Measurements from ENCODE around the gene NMS. TPM values are rescaled to one million over a fixed set of nuclear protein-coding genes. Genes with fewer than 3 reads are reported as not detected.

The NMS gene
- total RNA-seq, 1 experiment from 2014 or later = not detected

DNA sequence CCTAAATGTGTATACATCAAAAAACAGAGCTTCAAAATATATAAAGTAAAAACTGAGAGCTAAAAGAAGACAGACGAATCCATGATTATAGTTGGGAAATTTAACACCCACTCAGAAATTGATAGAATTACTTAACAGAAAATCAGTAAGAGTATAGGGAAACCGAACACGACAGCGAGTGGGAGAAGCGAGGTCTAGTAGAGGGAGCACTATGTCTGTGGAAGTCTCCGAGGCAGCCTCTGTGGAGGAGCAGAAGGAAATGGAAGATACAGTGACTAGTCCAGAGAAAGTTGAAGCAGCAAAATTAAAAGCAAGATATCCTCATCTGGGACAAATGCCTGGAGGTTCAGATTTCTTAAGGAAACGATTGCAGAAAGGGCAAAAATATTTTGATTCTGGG lies 38.8 kb downstream of the NMS start:
- H3K79me2 ChIP-seq (ENCODE audit: low read length) = no peaks in the 10 kb centered on the region
- POLR2A ChIA-PET (ENCODE audit: unreplicated experiment) = no interaction called here
- intact Hi-C loops (cut with micrococcal nuclease) = no loop called here
- no peak overlapping the region for H3K4me2 ChIP-seq (ENCODE audit: low read length)
- CTCF ChIA-PET = no interaction called here
- no peaks in the 10 kb centered on the region for H3F3A ChIP-seq (ENCODE audit: low read length, unreplicated experiment)
- no peaks in the 10 kb centered on the region for H3K4me1 ChIP-seq (ENCODE audit: insufficient read depth, low read length)
- H3K36me3 ChIP-seq (ENCODE audit: low read depth, low read length) = no peaks in the 10 kb centered on the region
- H3K9me3 ChIP-seq (ENCODE audit: low read length) = no peaks in the 10 kb centered on the region
- H3K9me2 ChIP-seq (replicated peaks; ENCODE audit: low read length) = no peaks in the 10 kb centered on the region
- no peak overlapping the region for H2AFZ ChIP-seq (ENCODE audit: low read length)
- no peak overlapping the region for H3K4me3 ChIP-seq (ENCODE audit: low read length)
- H3K27me3 ChIP-seq (ENCODE audit: low read length) = peaks cover 13% of the 10 kb centered on the region
- TF ChIP-seq EZH2phosphoT487 (IDR thresholded peaks at IDR 0.05; ENCODE audit: borderline replicate concordance, low read length) = no peak
- no peak for TF ChIP-seq CTCF (conservative IDR thresholded peaks at IDR 0.05; ENCODE audit: low read depth, low read length)
- no peak for TF ChIP-seq EZH2 (IDR thresholded peaks at IDR 0.05; ENCODE audit: low read length, unreplicated experiment)
- H3K27ac ChIP-seq (ENCODE audit: low read length) = no peak overlapping the region
- no TSS peak for BruUV-seq (replicated peaks)
- ATAC-seq = no peak
- no peak overlapping the region for H3K9ac ChIP-seq (ENCODE audit: low read length)
- DNase-seq = no peak
- no peaks in the 10 kb centered on the region for H4K20me1 ChIP-seq (ENCODE audit: low read length)

DNA sequence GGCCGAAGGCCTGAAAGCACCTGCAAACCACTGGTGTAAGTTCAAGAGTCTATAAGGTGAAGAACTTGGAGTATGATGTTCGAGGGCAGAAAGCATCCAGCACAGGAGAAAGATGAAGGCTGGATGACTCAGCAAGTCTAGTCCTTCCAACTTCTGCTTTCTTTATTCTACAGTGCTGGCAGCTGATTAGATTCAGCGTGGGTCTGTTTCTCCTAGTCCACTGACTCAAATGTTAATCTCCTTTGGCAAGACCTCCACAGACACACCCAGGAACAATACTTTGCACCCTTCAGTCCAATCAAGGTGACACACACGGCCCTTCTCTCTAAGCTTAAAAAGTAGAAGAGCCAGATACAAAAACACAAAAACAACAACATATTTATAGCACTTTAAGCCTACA lies 43.4 kb downstream of the NMS start:
- CTCF ChIA-PET = no interaction called here
- POLR2A ChIA-PET (ENCODE audit: unreplicated experiment) = no interaction called here

DNA sequence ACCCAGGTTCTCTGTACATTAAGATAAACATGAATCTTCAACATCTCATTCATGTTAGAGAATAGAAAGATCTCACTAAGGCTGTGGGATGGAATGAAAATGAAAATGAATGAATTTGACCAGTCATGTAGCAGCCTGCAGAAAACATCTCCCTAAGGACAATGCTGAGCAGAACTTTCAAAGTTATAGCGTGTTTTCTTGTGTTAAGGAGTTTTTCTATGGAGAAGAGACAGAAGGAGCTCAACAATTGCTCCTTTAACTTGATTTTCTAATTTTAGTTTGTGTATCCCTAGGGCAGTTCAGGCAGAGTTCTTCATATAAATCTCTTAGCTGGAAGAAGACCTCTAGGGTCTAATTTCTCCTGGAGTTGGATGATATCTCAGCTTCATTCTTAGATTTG lies 47.3 kb downstream of the NMS start:
- ChIA-PET POLR2A (ENCODE audit: unreplicated experiment) (no interaction called here), CTCF (no interaction called here)
- Histone ChIP-seq H3K79me2 (ENCODE audit: low read length) (no peaks in the 10 kb centered on the region), H3F3A (ENCODE audit: low read length, unreplicated experiment) (no peaks in the 10 kb centered on the region), H4K20me1 (ENCODE audit: low read length) (no peaks in the 10 kb centered on the region), H3K4me3 (ENCODE audit: low read length) (no peak overlapping the region), H3K9me2 (replicated peaks; ENCODE audit: low read length) (no peaks in the 10 kb centered on the region), H3K27ac (ENCODE audit: low read length) (no peak overlapping the region), H3K4me2 (ENCODE audit: low read length) (no peak overlapping the region), H3K9ac (ENCODE audit: low read length) (no peak overlapping the region), H2AFZ (ENCODE audit: low read length) (no peak overlapping the region), H3K27me3 (ENCODE audit: low read length) (peaks cover 17% of the 10 kb centered on the region), H3K9me3 (ENCODE audit: low read length) (no peaks in the 10 kb centered on the region), H3K36me3 (ENCODE audit: low read depth, low read length) (no peaks in the 10 kb centered on the region), H3K4me1 (ENCODE audit: insufficient read depth, low read length) (no peaks in the 10 kb centered on the region)
- BruUV-seq (replicated peaks) = no TSS peak
- ATAC-seq (no peak), DNase-seq (no peak)
- TF ChIP-seq CTCF (conservative IDR thresholded peaks at IDR 0.05; ENCODE audit: low read depth, low read length) (no peak), EZH2 (IDR thresholded peaks at IDR 0.05; ENCODE audit: low read length, unreplicated experiment) (no peak), EZH2phosphoT487 (IDR thresholded peaks at IDR 0.05; ENCODE audit: borderline replicate concordance, low read length) (no peak)
- intact Hi-C loops (cut with micrococcal nuclease) = no loop called here

More for the DNA sequence above, 43.4 kb downstream of the NMS start:
- ATAC-seq = no peak
- H3K4me2 ChIP-seq (ENCODE audit: low read length) = no peak overlapping the region
- no peaks in the 10 kb centered on the region for H4K20me1 ChIP-seq (ENCODE audit: low read length)
- H3K9ac ChIP-seq (ENCODE audit: low read length) = no peak overlapping the region
- H3K9me3 ChIP-seq (ENCODE audit: low read length) = no peaks in the 10 kb centered on the region
- H3K9me2 ChIP-seq (replicated peaks; ENCODE audit: low read length) = no peaks in the 10 kb centered on the region
- no peak overlapping the region for H3K27ac ChIP-seq (ENCODE audit: low read length)
- H3K27me3 ChIP-seq (ENCODE audit: low read length) = peaks cover 17% of the 10 kb centered on the region
- no peaks in the 10 kb centered on the region for H3K79me2 ChIP-seq (ENCODE audit: low read length)
- no peaks in the 10 kb centered on the region for H3K4me1 ChIP-seq (ENCODE audit: insufficient read depth, low read length)
- no peak for DNase-seq
- no peak overlapping the region for H2AFZ ChIP-seq (ENCODE audit: low read length)
- BruUV-seq (replicated peaks) = no TSS peak
- H3K36me3 ChIP-seq (ENCODE audit: low read depth, low read length) = no peaks in the 10 kb centered on the region
- intact Hi-C loops (cut with micrococcal nuclease) = no loop called here
- no peaks in the 10 kb centered on the region for H3F3A ChIP-seq (ENCODE audit: low read length, unreplicated experiment)
- no peak overlapping the region for H3K4me3 ChIP-seq (ENCODE audit: low read length)
- TF ChIP-seq CTCF (conservative IDR thresholded peaks at IDR 0.05; ENCODE audit: low read depth, low read length) (no peak), EZH2phosphoT487 (IDR thresholded peaks at IDR 0.05; ENCODE audit: borderline replicate concordance, low read length) (no peak)

Data from PC-3 (cell line).